ENCODE measurements around the gene CC2D1B.
"Not testable (repeated sequence)": the region's sequence is repeated elsewhere in the genome, so short reads cannot be mapped to it uniquely, and the experiment has no call there.

CC2D1B gene

GRCh38 chr1:52365746-52366516 lies at the start of gene CC2D1B:
Gene CC2D1B, minus strand, starts transcription at chr1:52366205. Its CDS starts 1,585 bp downstream, at chr1:52364620.
- peak; percentile 97 to 98 for DNase-seq (ENCODE audit: low read depth in 2 of 2)

GRCh38 chr1:52414942-52415341 lies 48.9 kb upstream of the CC2D1B start:
- no peak for DNase-seq (ENCODE audit: low read depth in 2 of 2)

DNA sequence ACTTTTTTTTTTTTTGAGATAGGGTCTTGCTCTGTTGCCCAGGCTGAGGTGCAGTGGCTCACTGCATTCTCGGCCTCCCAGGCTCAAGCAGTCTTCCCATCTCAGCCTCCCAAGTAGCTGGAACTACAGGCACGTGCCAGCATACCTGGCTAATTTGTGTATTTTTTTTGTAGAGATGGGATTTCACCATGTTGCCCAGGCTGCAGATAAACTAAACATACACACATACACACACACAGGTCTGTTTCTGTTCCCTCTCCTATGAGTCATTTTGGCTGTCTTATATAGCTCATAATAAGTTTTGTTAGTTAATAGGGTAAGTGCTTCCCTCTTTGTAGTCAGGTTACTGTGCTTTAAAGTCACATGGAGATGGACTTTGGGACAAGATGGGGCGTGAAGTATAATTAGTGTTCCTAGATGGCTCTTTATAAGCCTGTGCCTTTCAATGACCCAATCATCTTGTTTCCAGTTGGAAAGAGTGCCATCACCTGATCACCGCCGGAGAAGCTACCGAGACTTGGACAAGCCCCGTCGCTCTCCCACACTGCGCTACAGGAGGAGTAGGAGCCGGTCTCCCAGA lies 47.5 kb upstream of the CC2D1B start:
- no peak for DNase-seq (ENCODE audit: low read depth in 2 of 2)

DNA sequence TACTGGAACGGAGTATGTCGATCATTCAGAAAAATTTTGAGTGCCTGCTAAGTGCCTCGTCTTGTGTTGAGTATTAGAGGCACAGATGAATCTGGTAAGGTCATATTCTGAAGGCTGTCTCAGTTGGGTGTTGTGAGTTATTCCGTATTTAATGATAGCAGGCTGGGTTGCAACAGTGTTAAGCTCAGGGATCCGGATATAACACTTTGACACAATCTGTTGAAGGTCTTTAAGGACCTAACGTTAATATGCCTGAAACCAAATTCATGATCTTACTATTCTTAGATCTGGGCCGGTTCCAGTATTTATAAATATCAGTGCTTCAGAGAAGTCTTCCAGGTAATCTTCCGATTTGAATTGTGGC lies 39.0 kb upstream of the CC2D1B start:
- DNase-seq (ENCODE audit: low read depth in 2 of 2), result no peak

GRCh38 chr1:52404116-52404974 lies 38.3 kb upstream of the CC2D1B start, which contains the start of the genes ORC1 and PRPF38A:
Gene ORC1, minus strand, starts transcription at chr1:52404423. Its CDS starts 2,200 bp downstream, at chr1:52402223.
Gene PRPF38A, plus strand, starts transcription at chr1:52404602. Its CDS starts 148 bp downstream, at chr1:52404750.
- peak; percentile 97 to 99 for DNase-seq (ENCODE audit: low read depth in 2 of 2)

- peak; percentile 23 to 40 for DNase-seq (ENCODE audit: low read depth in 2 of 2)
These were observed 37.6 kb upstream of the CC2D1B start for GRCh38 chr1:52403566-52404115.

- DNase-seq (ENCODE audit: low read depth in 2 of 2), result no peak
These were observed 36.8 kb upstream of the CC2D1B start for GRCh38 chr1:52402860-52403240.

- no peak for DNase-seq (ENCODE audit: low read depth in 2 of 2)
These were observed 34.1 kb upstream of the CC2D1B start for GRCh38 chr1:52400131-52400530.

DNA sequence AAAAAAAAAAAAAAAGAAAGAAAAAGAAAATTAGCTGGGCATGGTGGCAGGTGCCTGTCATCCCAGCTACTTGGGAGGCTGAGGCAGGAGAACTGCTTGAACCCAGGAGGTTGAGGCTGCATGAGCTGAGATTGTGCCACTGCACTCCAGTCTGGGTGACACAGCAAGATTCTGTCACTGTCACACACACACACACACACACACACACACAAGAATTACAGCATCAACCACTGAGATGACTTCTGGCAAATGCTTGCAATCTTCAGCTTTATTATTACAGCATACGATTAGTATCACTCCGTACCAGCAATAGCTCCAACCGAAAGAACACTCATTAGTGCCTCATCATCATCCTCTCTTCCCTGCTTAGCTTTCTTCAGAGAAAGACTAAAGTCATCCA lies 33.6 kb upstream of the CC2D1B start:
- DNase-seq (ENCODE audit: low read depth in 2 of 2), result no peak

DNA sequence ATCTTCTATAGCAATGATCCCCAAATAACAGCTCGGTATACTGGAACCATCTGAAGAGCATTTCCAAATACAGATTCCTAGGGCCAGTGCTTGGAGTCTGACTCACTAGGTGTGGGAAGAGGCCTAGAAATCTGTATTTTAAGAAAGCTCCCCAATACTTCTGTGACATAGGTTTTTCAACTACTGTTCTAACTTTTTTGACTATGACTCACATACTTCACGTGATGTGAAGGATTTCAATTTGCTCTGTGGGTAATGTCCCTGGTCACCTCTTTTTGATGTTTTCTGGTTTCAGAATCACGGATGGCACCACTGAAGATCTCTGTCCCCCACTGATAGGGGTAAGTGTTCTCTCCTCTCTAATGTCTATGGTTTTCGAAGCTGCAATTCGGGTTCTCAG lies 27.2 kb upstream of the CC2D1B start:
- no peak for DNase-seq (ENCODE audit: low read depth in 2 of 2)

DNA sequence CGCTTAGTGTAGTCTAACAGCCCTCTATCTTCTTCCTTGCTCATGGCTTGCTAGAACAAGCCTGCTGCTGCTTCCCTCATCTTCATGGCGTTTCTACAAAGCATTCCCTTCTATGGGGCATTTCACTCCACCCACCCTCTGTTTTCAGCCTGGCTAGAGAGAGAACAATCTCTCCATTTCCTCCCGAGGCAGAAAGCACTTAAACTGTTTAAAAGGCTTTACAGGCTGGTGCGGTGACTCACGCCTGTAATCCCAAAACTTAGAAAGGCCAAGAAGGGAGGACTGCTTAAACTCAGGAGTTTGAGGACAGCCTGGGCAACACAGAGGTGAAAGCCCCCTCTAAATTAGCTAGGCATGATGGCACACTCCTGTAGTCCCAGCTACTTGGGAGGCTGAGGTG lies 20.5 kb upstream of the CC2D1B start:
- DNase-seq (ENCODE audit: low read depth in 2 of 2), result no peak

GRCh38 chr1:52385376-52385775 lies 19.4 kb upstream of the CC2D1B start:
- no peak for DNase-seq (ENCODE audit: low read depth in 2 of 2)

GRCh38 chr1:52369851-52370250 lies 3.8 kb upstream of the CC2D1B start:
- DNase-seq (ENCODE audit: low read depth in 2 of 2), result not testable (repeated sequence)

DNA sequence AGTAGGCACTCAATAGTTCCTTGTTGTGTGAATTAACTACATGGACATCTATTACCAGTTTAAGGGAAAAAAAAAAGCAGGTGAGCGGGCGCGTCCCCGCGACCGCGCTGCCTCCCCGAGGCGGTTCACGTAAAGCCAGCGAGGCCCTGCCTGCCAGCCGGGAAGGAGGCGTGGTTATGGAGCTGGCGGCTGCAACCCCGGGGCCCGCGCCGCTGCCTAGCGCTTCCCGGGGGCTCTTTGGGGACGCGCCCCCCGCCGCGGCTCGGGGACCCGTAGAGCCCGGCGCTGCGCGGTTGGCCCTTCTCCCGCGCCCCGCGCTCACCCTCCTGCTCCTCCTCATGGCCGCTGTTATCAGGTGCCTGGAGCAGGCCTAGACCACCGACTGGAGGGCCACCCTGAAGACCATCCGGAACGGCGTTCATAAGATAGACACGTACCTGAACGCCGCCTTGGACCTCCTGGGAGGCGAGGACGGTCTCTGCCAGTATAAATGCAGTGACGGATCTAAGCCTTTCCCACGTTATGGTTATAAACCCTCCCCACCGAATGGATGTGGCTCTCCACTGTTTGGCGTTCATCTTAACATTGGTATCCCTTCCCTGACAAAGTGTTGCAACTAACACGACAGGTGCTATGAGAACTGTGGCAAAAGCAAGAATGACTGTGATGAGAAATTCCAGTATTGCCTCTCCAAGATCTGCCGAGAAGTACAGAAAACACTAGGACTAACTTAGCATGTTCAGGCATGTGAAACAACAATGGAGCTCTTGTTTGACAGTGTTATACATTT lies 2.6 kb upstream of the CC2D1B start:
- DNase-seq (ENCODE audit: low read depth in 2 of 2), result peak; percentile 19 to 48

GRCh38 chr1:52367272-52367671 lies 1.3 kb upstream of the CC2D1B start:
- DNase-seq (ENCODE audit: low read depth in 2 of 2), result no peak

GRCh38 chr1:52366517-52366827 lies 467 bp upstream of the CC2D1B start:
- no peak for DNase-seq (ENCODE audit: low read depth in 2 of 2)

GRCh38 chr1:52365071-52365745 lies 797 bp downstream of the CC2D1B start:
- no peak for DNase-seq (ENCODE audit: low read depth in 2 of 2)

DNA sequence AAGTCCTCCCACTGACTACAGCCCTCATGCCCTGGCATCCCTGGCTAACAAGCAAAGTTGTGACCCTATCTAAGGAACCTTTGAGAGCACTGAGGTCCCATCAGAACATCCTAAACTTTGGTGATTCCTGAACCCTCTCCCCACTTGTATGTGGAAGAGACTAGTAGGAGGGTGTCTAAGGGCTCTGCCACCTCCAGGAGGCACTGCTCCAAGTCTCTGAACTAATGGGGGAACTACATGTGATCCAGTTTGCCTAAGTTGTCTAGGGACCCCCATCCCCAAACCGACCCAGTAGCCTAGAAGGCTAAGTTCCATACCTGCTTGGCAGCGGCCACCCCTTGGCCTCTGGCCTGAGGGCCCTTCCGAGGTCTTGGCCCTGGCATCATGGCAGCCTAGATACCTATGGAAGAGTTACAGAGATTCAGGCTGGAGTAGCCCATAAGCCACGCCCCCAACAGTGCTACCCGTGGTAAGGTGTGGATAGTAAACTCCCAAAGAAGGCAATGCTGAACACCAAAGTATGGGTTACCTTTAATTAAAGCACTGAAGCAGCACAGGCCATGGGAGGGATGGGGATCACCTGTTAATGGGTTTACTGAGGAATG lies 1.7 kb downstream of the CC2D1B start:
- no peak for DNase-seq (ENCODE audit: low read depth in 2 of 2)

DNA sequence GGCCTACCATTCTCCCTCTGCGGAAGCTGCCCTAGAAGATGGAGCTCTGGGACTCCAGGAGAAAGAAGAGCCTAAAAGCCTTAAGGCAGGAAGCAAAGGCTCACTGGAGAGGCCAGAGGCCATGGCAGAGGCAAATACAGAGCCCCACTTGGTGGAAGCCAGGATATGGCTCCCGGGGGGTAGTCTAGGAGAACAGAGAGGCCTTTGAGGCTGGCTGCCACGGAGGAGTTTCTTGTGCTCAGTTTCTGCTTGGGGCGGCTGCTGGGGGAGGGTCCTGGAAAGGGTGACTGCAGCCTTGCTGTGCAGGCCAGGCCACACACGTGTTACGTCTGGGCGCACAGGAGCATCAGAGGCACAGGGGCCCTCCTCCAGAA lies 5.4 kb downstream of the CC2D1B start:
- no peak for DNase-seq (ENCODE audit: low read depth in 2 of 2)

Measured in activated CD4-positive, alpha-beta T cell treated with anti-CD3 and anti-CD28 coated beads for 24 hours (primary cell).